Caco-2 (cell line): ENCODE measurements around the gene CALHM3. TPM values are rescaled to one million over a fixed set of nuclear protein-coding genes. Genes with fewer than 3 reads are reported as not detected.

Experiments
- BruUV-seq: library from RNA; stranded (reverse); fragments of 400-500 nt; replicated peaks from 2 replicates; lab custom pipeline; 2021; lab: Mats Ljungman, UMichigan
- CTCF ChIA-PET: fragments of 300-600 bp; sonication (Branson Sonifier 250); formaldehyde crosslinking; loops from one replicate; lab custom pipeline; 2022; ENCODE audit warnings: antibody characterized with exemption; lab: Charles Lee
- POLR2A ChIA-PET: fragments of 300-600 bp; sonication (Branson Sonifier 250); formaldehyde crosslinking; loops from one replicate; lab custom pipeline; 2022; ENCODE audit warnings: antibody characterized with exemption; lab: Charles Lee
- DNase-seq, 2 experiments: peaks; one replicate each; pipeline versions ENCODE4 v3.0.0 to v3.0.0-alpha.2; 2020 to 2022
- H3K27me3 ChIP-seq: replicated peaks from 2 replicates; pipeline ENCODE4 v1.6.0; 2011; ENCODE audit warnings: low read length; ENCODE audit not compliant: control insufficient read depth, insufficient read depth
- H3K36me3 ChIP-seq: 2 replicates; pipeline ENCODE4 v1.5.1; 2011; ENCODE audit warnings: low read length; ENCODE audit not compliant: control insufficient read depth, insufficient read depth
- H3K4me1 ChIP-seq: fragments of 250-450 bp; sonication (Bioruptor Pico); 2 replicates; pipeline ENCODE4 v1.5.1; 2020; ENCODE audit warnings: mild to moderate bottlenecking
- H3K4me3 ChIP-seq: 2 replicates; pipeline ENCODE4 v1.5.1; 2011; ENCODE audit warnings: low read depth, mild to moderate bottlenecking, control low read depth, low read length
- H3K9me3 ChIP-seq: fragments of 250-450 bp; sonication (Bioruptor Pico); 2 replicates; pipeline ENCODE4 v1.5.1; 2020; ENCODE audit warnings: mild to moderate bottlenecking, moderate library complexity
- H3K27ac Mint-ChIP-seq: one replicate; pipeline ENCODE4 v1.8.0; 2022; ENCODE audit warnings: mixed read lengths; ENCODE audit not compliant: unreplicated experiment
- H3K27me3 Mint-ChIP-seq: one replicate; pipeline ENCODE4 v1.8.0; 2022; ENCODE audit warnings: mixed read lengths; ENCODE audit not compliant: insufficient read depth, unreplicated experiment
- H3K36me3 Mint-ChIP-seq: one replicate; pipeline ENCODE4 v1.8.0; 2022; ENCODE audit warnings: mild to moderate bottlenecking, mixed read lengths; ENCODE audit not compliant: insufficient read depth, unreplicated experiment
- H3K4me1 Mint-ChIP-seq: one replicate; pipeline ENCODE4 v1.8.0; 2022; ENCODE audit warnings: low read depth, mixed read lengths; ENCODE audit not compliant: unreplicated experiment
- H3K4me3 Mint-ChIP-seq: one replicate; pipeline ENCODE4 v1.8.0; 2022; ENCODE audit warnings: mild to moderate bottlenecking, moderate library complexity, mixed read lengths; ENCODE audit not compliant: unreplicated experiment
- H3K9me3 Mint-ChIP-seq: one replicate; pipeline ENCODE4 v1.8.0; 2022; ENCODE audit warnings: mixed read lengths; ENCODE audit not compliant: unreplicated experiment
- CTCF ChIP-seq, 2 experiments: fragments of 200-600 bp in 1 of 2; IDR thresholded peaks; 1 replicate in 1 of 2; 2 replicates in 1 of 2; pipeline versions ENCODE4 v1.5.1 to v1.8.0; 2011 to 2022; ENCODE audit warnings: antibody characterized with exemption in 1 of 2, control low read depth in 1 of 2, inconsistent platforms in 1 of 2, low read depth in 1 of 2, low read length in 1 of 2, mild to moderate bottlenecking in 1 of 2, moderate library complexity in 1 of 2; ENCODE audit not compliant: insufficient read depth in 1 of 2, severe bottlenecking in 1 of 2, unreplicated experiment in 1 of 2
- intact Hi-C: fragments of 100-400 bp; cut with micrococcal nuclease; formaldehyde crosslinking; loops from one replicate; pipeline ENCODE4 v1.10.0; 2022; ENCODE audit not compliant: unreplicated experiment
- total RNA-seq: library from RNA; stranded (reverse); gene quantifications from 2 replicates; pipeline ENCODE4 v1.2.3, GENCODE V29; 2022

Gene CALHM3
- total RNA-seq, 1 experiment from 2014 or later, result 0.18 TPM

- ChIA-PET CTCF (interaction anchor here (0.6 kb wide), 1 partner anchor 103 kb away, joined by 3 read pairs; no protein-coding TSS in a partner anchor), POLR2A (no interaction called here)
- no peaks in the 10 kb centered on the region for H3K27me3 Mint-ChIP-seq
- H3K4me3 ChIP-seq, result no peak overlapping the region
- no peaks in the 10 kb centered on the region for H3K4me1 ChIP-seq
- no peaks in the 10 kb centered on the region for H3K27me3 ChIP-seq
- no peaks in the 10 kb centered on the region for H3K9me3 Mint-ChIP-seq
- no peaks in the 10 kb centered on the region for H3K36me3 Mint-ChIP-seq
- H3K27ac Mint-ChIP-seq, result no peak overlapping the region
- no peaks in the 10 kb centered on the region for H3K36me3 ChIP-seq
- TF ChIP-seq CTCF (IDR thresholded peaks at IDR 0.05; ENCODE audit: insufficient read depth in 1 of 2, low read depth in 1 of 2, low read length in 1 of 2, severe bottlenecking in 1 of 2, unreplicated experiment in 1 of 2), result no peak
- DNase-seq, result no peak
- H3K4me1 Mint-ChIP-seq, result no peaks in the 10 kb centered on the region
- H3K4me3 Mint-ChIP-seq, result no peak overlapping the region
- intact Hi-C loops, result no loop called here
- H3K9me3 ChIP-seq, result no peaks in the 10 kb centered on the region
- BruUV-seq, result no TSS peak
Observed at GRCh38 chr10:103475437-103475836, 3.6 kb downstream of the CALHM3 start.

DNA sequence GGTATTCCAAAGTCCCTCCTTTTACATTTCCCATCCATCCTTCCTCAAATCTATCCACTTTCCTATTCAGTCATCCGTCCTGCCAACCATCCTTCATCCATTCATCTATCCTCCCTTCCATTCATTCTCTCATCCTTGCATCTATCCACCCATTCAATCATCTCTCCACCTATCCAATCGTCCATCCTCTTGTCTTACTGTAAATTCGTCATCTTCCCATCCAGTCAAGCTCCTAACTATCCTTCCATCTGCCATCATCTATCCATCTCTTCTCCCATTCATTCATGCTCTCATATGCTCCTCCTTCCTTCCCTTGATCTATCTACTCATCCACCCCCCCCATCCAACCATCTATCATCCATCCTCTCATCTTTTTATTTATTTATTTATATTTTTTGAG is 5.0 kb downstream of the CALHM3 start:
- Histone ChIP-seq H3K4me3 (no peak overlapping the region), H3K27me3 (no peaks in the 10 kb centered on the region; the same call in 1 of the 2 replicates), H3K4me1 (no peaks in the 10 kb centered on the region), H3K9me3 (no peaks in the 10 kb centered on the region), H3K36me3 (no peaks in the 10 kb centered on the region)
- no peak overlapping the region for H3K27ac Mint-ChIP-seq
- ChIA-PET POLR2A (no interaction called here), CTCF (no interaction called here)
- no peak for TF ChIP-seq CTCF (IDR thresholded peaks at IDR 0.05; ENCODE audit: insufficient read depth in 1 of 2, low read depth in 1 of 2, low read length in 1 of 2, severe bottlenecking in 1 of 2, unreplicated experiment in 1 of 2)
- intact Hi-C loops, result no loop called here
- H3K9me3 Mint-ChIP-seq, result no peaks in the 10 kb centered on the region
- H3K27me3 Mint-ChIP-seq, result no peaks in the 10 kb centered on the region
- H3K36me3 Mint-ChIP-seq, result no peaks in the 10 kb centered on the region
- DNase-seq, result no peak
- BruUV-seq, result no TSS peak
- H3K4me3 Mint-ChIP-seq, result no peak overlapping the region
- H3K4me1 Mint-ChIP-seq, result no peaks in the 10 kb centered on the region

DNA sequence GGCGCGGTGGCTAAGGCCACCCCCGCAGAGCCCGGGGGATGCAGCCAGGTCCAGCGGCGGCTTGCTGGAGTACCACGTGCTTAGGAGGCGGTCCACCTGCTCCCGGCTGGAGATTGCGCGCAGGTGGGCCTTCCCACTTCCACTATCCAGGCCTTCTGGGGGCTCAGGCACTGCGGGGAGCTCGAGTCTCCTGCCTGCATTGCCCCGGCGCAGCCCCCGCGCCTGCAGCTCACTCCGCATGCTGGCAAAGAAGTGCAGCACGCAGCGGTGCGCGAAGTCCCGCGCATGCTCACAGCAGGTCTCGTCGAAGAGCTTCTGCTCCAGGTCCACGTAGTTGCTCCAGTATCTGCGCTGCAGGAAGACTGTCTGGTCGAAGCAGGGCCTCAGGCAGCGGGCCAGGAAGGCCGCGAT is 5.8 kb downstream of the CALHM3 start:
- Histone ChIP-seq H3K36me3 (no peaks in the 10 kb centered on the region), H3K4me1 (no peaks in the 10 kb centered on the region), H3K27me3 (no peaks in the 10 kb centered on the region; the same call in 1 of the 2 replicates), H3K4me3 (no peak overlapping the region), H3K9me3 (no peaks in the 10 kb centered on the region)
- Mint-ChIP-seq H3K36me3 (no peaks in the 10 kb centered on the region), H3K9me3 (no peaks in the 10 kb centered on the region), H3K27ac (no peak overlapping the region), H3K4me3 (no peak overlapping the region), H3K4me1 (no peaks in the 10 kb centered on the region), H3K27me3 (no peaks in the 10 kb centered on the region)
- ChIA-PET CTCF (no interaction called here), POLR2A (no interaction called here)
- no peak for TF ChIP-seq CTCF (IDR thresholded peaks at IDR 0.05; ENCODE audit: insufficient read depth in 1 of 2, low read depth in 1 of 2, low read length in 1 of 2, severe bottlenecking in 1 of 2, unreplicated experiment in 1 of 2)
- no peak for DNase-seq
- intact Hi-C loops, result no loop called here
- no TSS peak for BruUV-seq
